Sciatic nerve (tissue), 1 donor: ENCODE data around the gene DNAAF3. TPM values are rescaled to one million over a fixed set of nuclear protein-coding genes. Genes with fewer than 3 reads are reported as not detected.

Experiments
- microRNA-seq: library from miRNA; unstranded; fragments of <30 nt; microRNA quantifications from one replicate; pipeline ENCODE4 v1.2.0, GENCODE V29; 2020
- total RNA-seq: library from RNA; stranded (reverse); fragmentation: NEBNext Ultra II Directional; extraction: Animal tissue kit (Norgen Biotek cat#: 25700); gene quantifications from one replicate; pipeline ENCODE4 v1.2.1, GENCODE V29; 2021
- donor health status: DM: no; HTN: no; CAD: no.

DNAAF3 gene
- total RNA-seq, 1 donor from 2014 or later, result 0.62 TPM

Small RNA genes lying within 50 kb of the gene (microRNA-seq; reads per million reads assigned to microRNA genes)
- not detected for gene MIR7975

Other genes starting within 250 kb of the DNAAF3 start
- not detected for gene NLRP7, start 219.1 kb downstream of the DNAAF3 start, total RNA-seq
- 2.1 TPM for gene NLRP2, start 200.2 kb downstream of the DNAAF3 start, total RNA-seq
- gene GP6, start 128.3 kb downstream of the DNAAF3 start, total RNA-seq, result 0.89 TPM
- gene RDH13, start 103.5 kb downstream of the DNAAF3 start, total RNA-seq, result 12.9 TPM
- gene EPS8L1, start 90.7 kb downstream of the DNAAF3 start, total RNA-seq, result 1.2 TPM
- 112 TPM for gene PPP1R12C, start 49.0 kb downstream of the DNAAF3 start, total RNA-seq
- gene TNNT1, start 17.4 kb downstream of the DNAAF3 start, total RNA-seq, result 1.4 TPM
- gene TNNI3, start 8.9 kb downstream of the DNAAF3 start, total RNA-seq, result not detected
- not detected for gene SYT5, start 13.7 kb upstream of the DNAAF3 start, total RNA-seq
- gene PTPRH, start 42.9 kb upstream of the DNAAF3 start, total RNA-seq, result 1.5 TPM
- 6.0 TPM for gene TMEM86B, start 62.1 kb upstream of the DNAAF3 start, total RNA-seq
- 40.4 TPM for gene PPP6R1, start 92.4 kb upstream of the DNAAF3 start, total RNA-seq
- gene HSPBP1, start 113.5 kb upstream of the DNAAF3 start, total RNA-seq, result 16.1 TPM
- 6.5 TPM for gene BRSK1, start 117.4 kb upstream of the DNAAF3 start, total RNA-seq
- 5.1 TPM for gene TMEM150B, start 158.7 kb upstream of the DNAAF3 start, total RNA-seq
- gene KMT5C, start 173.3 kb upstream of the DNAAF3 start, total RNA-seq, result 18.1 TPM
- 0.31 TPM for gene COX6B2, start 188.1 kb upstream of the DNAAF3 start, total RNA-seq
- not detected for gene GARIN5B, start 196.6 kb upstream of the DNAAF3 start, total RNA-seq
- gene IL11, start 203.8 kb upstream of the DNAAF3 start, total RNA-seq, result 0.45 TPM
- not detected for gene TMEM190, start 210.2 kb upstream of the DNAAF3 start, total RNA-seq
- 2.9 TPM for gene TMEM238, start 217.7 kb upstream of the DNAAF3 start, total RNA-seq
- gene RPL28, start 219.3 kb upstream of the DNAAF3 start, total RNA-seq, result 902 TPM
- 17.1 TPM for gene UBE2S, start 241.2 kb upstream of the DNAAF3 start, total RNA-seq